DOHH2 (cell line): ENCODE measurements around the gene PNPLA7.

Experiments
- EZH2phosphoT487 ChIP-seq: fragments of 200-600 bp; sonication (generic); IDR thresholded peaks from 2 replicates; pipeline ENCODE4 v1.6.1; 2017; ENCODE audit warnings: borderline replicate concordance, mild to moderate bottlenecking, antibody characterized with exemption, low read length, moderate library complexity, mixed read lengths
- TF ChIP-seq, protein P1 (sequence below): fragments of 200-600 bp; sonication (generic); IDR thresholded peaks from one replicate; pipeline ENCODE4 v1.5.1; 2014; ENCODE audit warnings: antibody characterized with exemption, mild to moderate bottlenecking, low read depth, low read length; ENCODE audit not compliant: poor library complexity, severe bottlenecking

DNA sequence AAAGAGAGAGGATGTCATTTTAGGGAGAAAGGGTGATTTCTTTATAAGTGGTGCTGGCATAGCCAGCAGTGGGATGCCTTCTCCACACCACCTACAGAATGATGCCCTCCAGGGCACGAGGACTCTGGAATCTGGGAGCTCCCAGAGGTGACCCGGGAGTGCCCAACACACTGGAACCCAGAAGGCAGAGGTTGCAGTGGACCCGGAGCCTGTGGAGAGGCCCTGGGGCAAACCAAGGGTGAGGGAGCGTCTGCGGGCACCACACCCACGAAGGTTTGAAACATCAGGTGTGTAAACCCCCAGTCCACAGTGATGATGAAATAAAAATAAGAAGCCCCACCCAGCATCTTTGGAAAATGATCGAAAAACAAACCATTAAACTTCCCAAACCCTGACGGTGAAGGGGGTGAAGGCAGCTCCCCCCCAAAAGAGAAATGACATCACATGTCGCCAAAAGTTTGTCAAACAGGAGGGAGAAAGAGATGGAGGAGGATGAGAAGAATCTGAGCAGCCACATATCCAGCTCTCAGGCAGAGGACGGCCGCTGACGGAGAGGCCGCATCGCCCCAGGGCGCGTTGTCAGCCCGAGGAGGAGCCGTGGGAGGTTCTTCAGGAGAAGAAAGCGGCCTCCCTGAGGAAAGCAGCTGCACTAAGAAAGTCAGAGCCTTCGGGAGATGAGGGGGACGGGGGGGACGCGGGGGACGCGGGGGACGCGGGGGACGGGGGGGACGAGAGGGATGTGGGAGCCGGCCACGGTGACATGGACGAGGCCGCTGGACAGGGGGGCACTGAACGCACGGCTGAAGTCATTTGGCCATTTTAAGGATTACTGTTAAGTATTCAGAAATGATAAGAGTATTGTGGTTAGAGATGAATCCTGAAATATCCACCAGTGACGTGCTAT lies 47.9 kb downstream of the PNPLA7 start:
- TF ChIP-seq EZH2phosphoT487: no peak
- TF ChIP-seq, protein P1, sequence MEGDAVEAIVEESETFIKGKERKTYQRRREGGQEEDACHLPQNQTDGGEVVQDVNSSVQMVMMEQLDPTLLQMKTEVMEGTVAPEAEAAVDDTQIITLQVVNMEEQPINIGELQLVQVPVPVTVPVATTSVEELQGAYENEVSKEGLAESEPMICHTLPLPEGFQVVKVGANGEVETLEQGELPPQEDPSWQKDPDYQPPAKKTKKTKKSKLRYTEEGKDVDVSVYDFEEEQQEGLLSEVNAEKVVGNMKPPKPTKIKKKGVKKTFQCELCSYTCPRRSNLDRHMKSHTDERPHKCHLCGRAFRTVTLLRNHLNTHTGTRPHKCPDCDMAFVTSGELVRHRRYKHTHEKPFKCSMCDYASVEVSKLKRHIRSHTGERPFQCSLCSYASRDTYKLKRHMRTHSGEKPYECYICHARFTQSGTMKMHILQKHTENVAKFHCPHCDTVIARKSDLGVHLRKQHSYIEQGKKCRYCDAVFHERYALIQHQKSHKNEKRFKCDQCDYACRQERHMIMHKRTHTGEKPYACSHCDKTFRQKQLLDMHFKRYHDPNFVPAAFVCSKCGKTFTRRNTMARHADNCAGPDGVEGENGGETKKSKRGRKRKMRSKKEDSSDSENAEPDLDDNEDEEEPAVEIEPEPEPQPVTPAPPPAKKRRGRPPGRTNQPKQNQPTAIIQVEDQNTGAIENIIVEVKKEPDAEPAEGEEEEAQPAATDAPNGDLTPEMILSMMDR: no peak
